H9 (cell line): Measurements from ENCODE around the gene HMCN1. TPM values are rescaled to one million over a fixed set of nuclear protein-coding genes. Genes with fewer than 3 reads are reported as not detected.
A peak's percentile ranks its signal among the peaks of the same experiment; 100 is the strongest.

Experiments
- DNase-seq: peaks from one replicate; pipeline ENCODE4 v3.0.0-alpha.2; 2017
- H2AFZ ChIP-seq: one replicate; pipeline ENCODE4 v1.6.1; 2013; ENCODE audit warnings: mild to moderate bottlenecking, low read length, control low read depth, moderate library complexity
- H2AK5ac ChIP-seq: 2 replicates; pipeline ENCODE4 v1.6.1; 2013; ENCODE audit warnings: low read length, control low read depth, mixed read lengths; ENCODE audit not compliant: insufficient read length
- H2BK120ac ChIP-seq: one replicate; pipeline ENCODE4 v1.6.1; 2013; ENCODE audit warnings: low read depth, mild to moderate bottlenecking, low read length, control low read depth, inconsistent platforms; ENCODE audit not compliant: poor library complexity, severe bottlenecking
- H2BK12ac ChIP-seq: 2 replicates; pipeline ENCODE4 v1.6.1; 2013; ENCODE audit warnings: low read length, control low read depth, mixed read lengths, low read depth; ENCODE audit not compliant: insufficient read length
- H2BK15ac ChIP-seq: 2 replicates; pipeline ENCODE4 v1.6.1; 2013; ENCODE audit warnings: low read depth, low read length, control low read depth
- H2BK20ac ChIP-seq: one replicate; pipeline ENCODE4 v1.6.1; 2013; ENCODE audit warnings: low read depth, mild to moderate bottlenecking, low read length, control low read depth, inconsistent platforms; ENCODE audit not compliant: poor library complexity, severe bottlenecking
- H2BK5ac ChIP-seq: 2 replicates; pipeline ENCODE4 v1.6.1; 2013; ENCODE audit warnings: low read length, control low read depth, mixed read lengths; ENCODE audit not compliant: insufficient read length
- H3K14ac ChIP-seq: 2 replicates; pipeline ENCODE4 v1.6.1; 2013; ENCODE audit warnings: low read length, control low read depth; ENCODE audit not compliant: insufficient read depth
- H3K18ac ChIP-seq: 2 replicates; pipeline ENCODE4 v1.6.1; 2013; ENCODE audit warnings: low read depth, mild to moderate bottlenecking, mixed read lengths, low read length, control low read depth; ENCODE audit not compliant: insufficient read length
- H3K23ac ChIP-seq: 2 replicates; pipeline ENCODE4 v1.6.1; 2013; ENCODE audit warnings: low read length, control low read depth, mixed read lengths, low read depth; ENCODE audit not compliant: insufficient read length
- H3K23me2 ChIP-seq: 2 replicates; pipeline ENCODE4 v1.6.1; 2013; ENCODE audit warnings: low read depth, mild to moderate bottlenecking, mixed read lengths, low read length, control low read depth; ENCODE audit not compliant: insufficient read length, poor library complexity, severe bottlenecking
- H3K27ac ChIP-seq: 2 replicates; pipeline ENCODE4 v1.5.1; 2013; ENCODE audit warnings: low read length, control low read depth, mixed read lengths, low read depth; ENCODE audit not compliant: insufficient read length
- H3K27me3 ChIP-seq: 2 replicates; pipeline ENCODE4 v1.6.1; 2013; ENCODE audit warnings: low read length, control low read depth, inconsistent platforms; ENCODE audit not compliant: insufficient read depth
- H3K4ac ChIP-seq: 2 replicates; pipeline ENCODE4 v1.6.1; 2013; ENCODE audit warnings: low read depth, mild to moderate bottlenecking, control low read depth, inconsistent platforms, low read length, moderate library complexity
- H3K4me1 ChIP-seq: 2 replicates; pipeline ENCODE4 v1.6.1; 2013; ENCODE audit warnings: low read length, control low read depth, inconsistent platforms; ENCODE audit not compliant: insufficient read depth
- H3K4me2 ChIP-seq: 2 replicates; pipeline ENCODE4 v1.6.1; 2013; ENCODE audit warnings: low read length, control low read depth, mixed read lengths; ENCODE audit not compliant: insufficient read length, insufficient read depth
- H3K56ac ChIP-seq: 2 replicates; pipeline ENCODE4 v1.6.1; 2013; ENCODE audit warnings: low read depth, mild to moderate bottlenecking, mixed read lengths, low read length, control low read depth; ENCODE audit not compliant: insufficient read length
- H3K79me1 ChIP-seq: 2 replicates; pipeline ENCODE4 v1.6.1; 2013; ENCODE audit warnings: low read depth, mild to moderate bottlenecking, moderate library complexity, low read length, control low read depth, inconsistent platforms; ENCODE audit not compliant: insufficient read depth, poor library complexity, severe bottlenecking
- H3K79me2 ChIP-seq: 2 replicates; pipeline ENCODE4 v1.6.1; 2013; ENCODE audit warnings: low read length, control low read depth, inconsistent platforms; ENCODE audit not compliant: insufficient read depth
- H3K9ac ChIP-seq: 2 replicates; pipeline ENCODE4 v1.6.1; 2013; ENCODE audit warnings: low read length, control low read depth, mixed read lengths; ENCODE audit not compliant: insufficient read length; ENCODE audit errors: extremely low read depth
- H3K9me3 ChIP-seq: one replicate; pipeline ENCODE4 v1.6.1; 2013; ENCODE audit warnings: low read depth, low read length, inconsistent platforms; ENCODE audit not compliant: control insufficient read depth
- H3T11ph ChIP-seq: one replicate; pipeline ENCODE4 v1.6.1; 2013; ENCODE audit warnings: mild to moderate bottlenecking, low read length, control low read depth, inconsistent platforms
- H4K20me1 ChIP-seq: one replicate; pipeline ENCODE4 v1.6.1; 2013; ENCODE audit not compliant: control insufficient read depth, insufficient read length, insufficient read depth
- H4K5ac ChIP-seq: 2 replicates; pipeline ENCODE4 v1.6.1; 2013; ENCODE audit warnings: low read depth, mild to moderate bottlenecking, mixed read lengths, low read length, control low read depth; ENCODE audit not compliant: insufficient read length
- H4K8ac ChIP-seq: replicated peaks from 2 replicates; pipeline ENCODE4 v1.6.1; 2013; ENCODE audit warnings: low read length, control low read depth, mixed read lengths, low read depth; ENCODE audit not compliant: insufficient read length
- H4K91ac ChIP-seq: 2 replicates; pipeline ENCODE4 v1.6.1; 2013; ENCODE audit warnings: low read depth, mild to moderate bottlenecking, moderate library complexity, mixed read lengths, low read length, control low read depth; ENCODE audit not compliant: insufficient read length
- H3K27ac Mint-ChIP-seq, 3 experiments: 2 replicates in 2 of 3; 3 replicates in 1 of 3; pipeline ENCODE4 v1.8.0; 2020 to 2021; ENCODE audit warnings: mixed read lengths in 3 of 3, mild to moderate bottlenecking in 1 of 3, moderate library complexity in 1 of 3
- H3K27me3 Mint-ChIP-seq: 2 replicates; pipeline ENCODE4 v1.8.0; 2021; ENCODE audit warnings: low read depth, mild to moderate bottlenecking, moderate library complexity, mixed read lengths
- H3K36me3 Mint-ChIP-seq, 3 experiments: 2 replicates in 2 of 3; 3 replicates in 1 of 3; pipeline ENCODE4 v1.8.0; 2020 to 2021; ENCODE audit warnings: low read depth in 3 of 3, mixed read lengths in 3 of 3; ENCODE audit not compliant: insufficient read depth in 1 of 3
- H3K4me1 Mint-ChIP-seq, 2 experiments: 2 replicates each; pipeline ENCODE4 v1.8.0; 2020; ENCODE audit warnings: mixed read lengths in 2 of 2
- H3K4me3 Mint-ChIP-seq, 2 experiments: 2 replicates in 1 of 2; 3 replicates in 1 of 2; pipeline ENCODE4 v1.8.0; 2020 to 2021; ENCODE audit warnings: mild to moderate bottlenecking in 2 of 2, mixed read lengths in 2 of 2, moderate library complexity in 1 of 2
- H3K9me3 Mint-ChIP-seq, 2 experiments: 2 replicates in 1 of 2; 3 replicates in 1 of 2; pipeline ENCODE4 v1.8.0; 2020; ENCODE audit warnings: mild to moderate bottlenecking in 2 of 2, mixed read lengths in 2 of 2, moderate library complexity in 1 of 2
- WGBS: extraction: QIAGEN DNeasy Blood & Tissue Kit; methylation state at CpG from one replicate; pipeline ENCODE4 v1.1.7; 2013; ENCODE audit warnings: missing lambda C conversion rate, low lambda C conversion rate, mixed read lengths; ENCODE audit not compliant: insufficient read length; ENCODE audit errors: extremely low coverage; 5-methylcytosine and 5-hydroxymethylcytosine counted together
- total RNA-seq: library from RNA; stranded (reverse); gene quantifications from 2 replicates; pipeline ENCODE4 v1.2.1, GENCODE V29; 2021
- TF ChIP-seq, protein P1 (sequence below): fragments of 200-600 bp; sonication (generic); conservative IDR thresholded peaks from 3 replicates; pipeline ENCODE4 v1.8.0; 2021; ENCODE audit warnings: antibody characterized with exemption, mild to moderate bottlenecking

The HMCN1 gene
- total RNA-seq, 1 experiment from 2014 or later: 3.3 TPM

DNA sequence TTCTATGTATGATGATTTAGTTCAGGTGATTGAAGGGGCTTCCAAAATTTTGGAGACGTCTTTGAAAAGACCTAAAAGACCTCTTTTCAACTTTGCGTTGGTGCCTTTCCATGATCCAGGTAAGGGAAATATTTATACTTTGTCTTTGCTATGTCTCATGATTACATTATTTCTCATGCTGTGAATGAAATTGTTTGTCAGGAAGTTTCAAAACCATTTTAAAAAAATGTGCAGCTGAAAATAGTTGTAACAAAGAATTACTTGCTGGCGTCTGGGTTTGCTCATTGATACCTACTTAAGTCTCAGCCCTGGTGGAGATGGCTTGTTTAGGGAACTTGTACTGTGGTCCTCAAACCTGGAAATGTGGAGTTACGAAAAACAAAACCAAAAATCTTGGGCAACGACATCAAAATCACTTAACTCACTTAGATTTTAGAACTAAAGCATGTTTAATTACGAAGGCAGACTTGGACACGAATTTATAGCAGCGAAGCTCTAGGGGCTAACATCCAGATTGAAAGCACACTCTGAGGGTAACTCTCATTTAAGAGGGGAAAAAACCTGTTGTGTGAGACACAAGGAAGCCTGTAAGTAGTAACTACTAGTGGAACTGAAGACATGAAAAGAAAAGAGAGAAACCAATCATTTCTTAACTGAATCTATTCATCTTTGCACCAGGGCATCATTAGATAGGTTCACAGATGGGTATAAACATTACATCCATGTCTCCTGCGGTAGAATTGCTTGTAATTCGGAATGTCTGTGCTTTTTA lies 924 bp downstream of the HMCN1 start:
- H3K27me3 ChIP-seq: no peaks in the 10 kb centered on the region; the same call in 1 of the 2 replicates
- H3K56ac ChIP-seq: no peak overlapping the region
- H3K23me2 ChIP-seq: peaks cover 7% of the 10 kb centered on the region
- H2BK15ac ChIP-seq: no peak overlapping the region
- no peak overlapping the region for H2BK20ac ChIP-seq
- no peaks in the 10 kb centered on the region for H3K9me3 ChIP-seq
- peak overlapping the region; percentile 63 to 85 for H3K4me3 Mint-ChIP-seq
- H3K9me3 Mint-ChIP-seq: peaks cover 2 to 5% of the 10 kb centered on the region in 2 experiments; a peak in 3 of 5 replicates
- no peak overlapping the region for H2AFZ ChIP-seq
- no peaks in the 10 kb centered on the region for H3K79me2 ChIP-seq
- peaks cover 29% of the 10 kb centered on the region for H3K27me3 Mint-ChIP-seq
- WGBS: no CpG with 5 or more reads among the region's 10 CpGs
- TF ChIP-seq, protein P1, sequence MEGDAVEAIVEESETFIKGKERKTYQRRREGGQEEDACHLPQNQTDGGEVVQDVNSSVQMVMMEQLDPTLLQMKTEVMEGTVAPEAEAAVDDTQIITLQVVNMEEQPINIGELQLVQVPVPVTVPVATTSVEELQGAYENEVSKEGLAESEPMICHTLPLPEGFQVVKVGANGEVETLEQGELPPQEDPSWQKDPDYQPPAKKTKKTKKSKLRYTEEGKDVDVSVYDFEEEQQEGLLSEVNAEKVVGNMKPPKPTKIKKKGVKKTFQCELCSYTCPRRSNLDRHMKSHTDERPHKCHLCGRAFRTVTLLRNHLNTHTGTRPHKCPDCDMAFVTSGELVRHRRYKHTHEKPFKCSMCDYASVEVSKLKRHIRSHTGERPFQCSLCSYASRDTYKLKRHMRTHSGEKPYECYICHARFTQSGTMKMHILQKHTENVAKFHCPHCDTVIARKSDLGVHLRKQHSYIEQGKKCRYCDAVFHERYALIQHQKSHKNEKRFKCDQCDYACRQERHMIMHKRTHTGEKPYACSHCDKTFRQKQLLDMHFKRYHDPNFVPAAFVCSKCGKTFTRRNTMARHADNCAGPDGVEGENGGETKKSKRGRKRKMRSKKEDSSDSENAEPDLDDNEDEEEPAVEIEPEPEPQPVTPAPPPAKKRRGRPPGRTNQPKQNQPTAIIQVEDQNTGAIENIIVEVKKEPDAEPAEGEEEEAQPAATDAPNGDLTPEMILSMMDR: no peak
- no peak overlapping the region for H2BK12ac ChIP-seq
- H4K20me1 ChIP-seq: no peaks in the 10 kb centered on the region
- no peak overlapping the region for H4K8ac ChIP-seq
- no peak overlapping the region for H2BK5ac ChIP-seq
- peaks cover 16 to 27% of the 10 kb centered on the region in 2 experiments for H3K4me1 Mint-ChIP-seq
- H3K27ac Mint-ChIP-seq: peak overlapping the region in 1 of 3 experiments; percentile 10; a peak in 3 of 7 replicates
- H3K18ac ChIP-seq: no peak overlapping the region
- no peak overlapping the region for H2BK120ac ChIP-seq
- H3T11ph ChIP-seq: no peak overlapping the region
- no peak overlapping the region for H3K4ac ChIP-seq
- H4K5ac ChIP-seq: no peak overlapping the region
- no peak for DNase-seq
- peak overlapping the region; percentile 66 for H3K9ac ChIP-seq
- peak overlapping the region; percentile 51 for H3K4me2 ChIP-seq
- H3K36me3 Mint-ChIP-seq: peaks cover 0 to 3% (median 0%) of the 10 kb centered on the region in 3 experiments; a peak in 3 of 7 replicates
- no peak overlapping the region for H2AK5ac ChIP-seq
- no peak overlapping the region for H3K14ac ChIP-seq
- H3K27ac ChIP-seq: no peak overlapping the region
- H3K79me1 ChIP-seq: no peaks in the 10 kb centered on the region
- peaks cover 3% of the 10 kb centered on the region; the same call in 1 of the 2 replicates for H3K4me1 ChIP-seq
- no peak overlapping the region for H4K91ac ChIP-seq
- H3K23ac ChIP-seq: no peak overlapping the region
